B cell (primary cell): Measurements from ENCODE around the gene ADORA2B. TPM values are rescaled to one million over a fixed set of nuclear protein-coding genes. Genes with fewer than 3 reads are reported as not detected.

ENCODE experiments used
- ATAC-seq: fragments of 200-7000 bp; cut with Tn5 transposase; one replicate; pipeline ENCODE4 v1.10.0; 2021; ENCODE audit warnings: low read depth, mild to moderate bottlenecking, moderate number of reproducible peaks, moderate library complexity
- CTCF ChIA-PET: fragments of 350-600 bp; sonication (Branson Sonifier 250); formaldehyde crosslinking; loops from one replicate; lab custom pipeline; 2021; ENCODE audit warnings: antibody characterized with exemption, inconsistent platforms; lab: Charles Lee
- POLR2A ChIA-PET: fragments of 350-600 bp; sonication (Branson Sonifier 250); formaldehyde crosslinking; loops from one replicate; lab custom pipeline; 2021; ENCODE audit warnings: antibody characterized with exemption; lab: Charles Lee
- DNase-seq: peaks from one replicate; pipeline ENCODE4 v3.0.0; 2013
- H2AFZ ChIP-seq: 2 replicates; pipeline ENCODE4 v1.6.1; 2012; ENCODE audit warnings: mild to moderate bottlenecking, low read depth, low read length; ENCODE audit not compliant: insufficient read depth, poor library complexity, severe bottlenecking
- H3K27ac ChIP-seq, 2 donors: 1 replicate in 1 of 2; 2 replicates in 1 of 2; pipeline ENCODE4 v1.5.1; 2012 to 2013; ENCODE audit warnings: low read length in 2 of 2, mild to moderate bottlenecking in 2 of 2, moderate library complexity in 1 of 2
- H3K27me3 ChIP-seq, 4 experiments: fragments of 200-600 bp in 1 of 4; sonication (generic) in 1 of 4; replicated peaks in 1 of 4; 1 replicate in 2 of 4; 2 replicates in 2 of 4; pipeline versions ENCODE4 v1.6.1 to v1.7.0; 2013 to 2016; ENCODE audit warnings: low read length in 3 of 4, mild to moderate bottlenecking in 2 of 4, mixed read lengths in 1 of 4, moderate library complexity in 1 of 4; ENCODE audit not compliant: insufficient read depth in 4 of 4, control insufficient read depth in 3 of 4; ENCODE audit errors: control extremely low read depth in 1 of 4
- H3K36me3 ChIP-seq, 2 experiments: replicated peaks in 1 of 2; 1 replicate in 1 of 2; 2 replicates in 1 of 2; pipeline versions ENCODE4 v1.6.1 to v1.7.1; 2013; ENCODE audit warnings: low read length in 1 of 2; ENCODE audit not compliant: insufficient read depth in 2 of 2, control insufficient read depth in 1 of 2; ENCODE audit errors: control extremely low read depth in 1 of 2, extremely low read depth in 1 of 2
- H3K4me1 ChIP-seq, 2 donors: fragments of 200-600 bp in 1 of 2; sonication (generic) in 1 of 2; 1 replicate in 1 of 2; 2 replicates in 1 of 2; pipeline versions ENCODE4 v1.5.1 to v1.6.1; 2013 to 2017; ENCODE audit warnings: low read length in 2 of 2; ENCODE audit not compliant: control insufficient read depth in 2 of 2, insufficient read depth in 2 of 2
- H3K4me2 ChIP-seq: replicated peaks from 2 replicates; pipeline ENCODE3; 2012; ENCODE audit warnings: mild to moderate bottlenecking, low read depth, low read length; ENCODE audit not compliant: poor library complexity, severe bottlenecking
- H3K4me3 ChIP-seq, 5 experiments: fragments of 200-600 bp in 1 of 5; sonication (generic) in 1 of 5; 1 replicate in 3 of 5; 2 replicates in 2 of 5; pipeline versions ENCODE4 v1.5.1 to v1.7.0; 2011 to 2016; ENCODE audit warnings: low read length in 4 of 5, mild to moderate bottlenecking in 4 of 5, low read depth in 2 of 5, control low read depth in 1 of 5, moderate library complexity in 1 of 5; ENCODE audit not compliant: insufficient read depth in 1 of 5; ENCODE audit errors: control extremely low read depth in 1 of 5, extremely low read depth in 1 of 5
- H3K79me2 ChIP-seq: fragments of 200-600 bp; sonication (generic); one replicate; pipeline ENCODE4 v1.6.0; 2016; ENCODE audit warnings: low read length; ENCODE audit not compliant: control insufficient read depth, insufficient read depth
- H3K9ac ChIP-seq: fragments of 200-600 bp; sonication (generic); 2 replicates; pipeline ENCODE4 v1.6.1; 2017; ENCODE audit warnings: mild to moderate bottlenecking, low read length, moderate library complexity
- H3K9me3 ChIP-seq, 3 donors: one replicate each; pipeline versions ENCODE4 v1.6.1 to v1.7.1; 2013; ENCODE audit warnings: low read length in 2 of 3; ENCODE audit not compliant: control insufficient read depth in 2 of 3, insufficient read depth in 1 of 3; ENCODE audit errors: control extremely low read depth in 1 of 3
- H4K20me1 ChIP-seq: 2 replicates; pipeline ENCODE4 v1.6.0; 2012; ENCODE audit warnings: mild to moderate bottlenecking, low read length; ENCODE audit not compliant: insufficient read depth, control insufficient read depth, poor library complexity, severe bottlenecking
- H3K27ac Mint-ChIP-seq: one replicate; pipeline ENCODE4 v1.8.0; 2021; ENCODE audit warnings: mixed read lengths
- H3K27me3 Mint-ChIP-seq: one replicate; pipeline ENCODE4 v1.8.0; 2021; ENCODE audit warnings: mixed read lengths
- H3K4me1 Mint-ChIP-seq: one replicate; pipeline ENCODE4 v1.8.0; 2021; ENCODE audit warnings: mixed read lengths
- H3K4me3 Mint-ChIP-seq: one replicate; pipeline ENCODE4 v1.8.0; 2021; ENCODE audit warnings: mixed read lengths
- H3K9me3 Mint-ChIP-seq: one replicate; pipeline ENCODE4 v1.8.0; 2022; ENCODE audit warnings: mixed read lengths; ENCODE audit not compliant: insufficient read depth
- EZH2 ChIP-seq: IDR thresholded peaks from 2 replicates; pipeline ENCODE4 v1.6.1; 2012; ENCODE audit warnings: borderline replicate concordance, low read depth, mild to moderate bottlenecking, moderate library complexity, low read length; ENCODE audit not compliant: insufficient read depth, poor library complexity, severe bottlenecking
- WGBS: methylation state at CpG from one replicate; pipeline ENCODE4 v1.1.5; 2013; ENCODE audit warnings: missing lambda C conversion rate; ENCODE audit not compliant: insufficient coverage; 5-methylcytosine and 5-hydroxymethylcytosine counted together
- intact Hi-C: fragments of 100-400 bp; cut with micrococcal nuclease; formaldehyde crosslinking; loops from one replicate; pipeline ENCODE4 v1.10.0; 2022
- polyA plus RNA-seq: library from polyadenylated mRNA; depleted of rRNA; stranded (reverse); fragments of >200 nt; gene quantifications from 2 replicates; pipeline ENCODE4 v1.2.3, GENCODE V29; 2012
- total RNA-seq, 2 donors: library from RNA; stranded (reverse); fragments of 120-200 nt in 1 of 2; gene quantifications; 1 replicate in 1 of 2; 2 replicates in 1 of 2; pipeline versions ENCODE4 v1.2.3 to v1.2.4, GENCODE V29; 2013 to 2022
- TF ChIP-seq, protein P1 (sequence below): fragments of 200-600 bp; IDR thresholded peaks from one replicate; pipeline ENCODE4 v1.8.0; 2022; ENCODE audit warnings: antibody characterized with exemption, mild to moderate bottlenecking

ADORA2B gene
- total and polyA plus RNA-seq, 2 donors (not counting 1 experiment from before 2014, with no cell fraction given): not detected

- H4K20me1 ChIP-seq: no peaks in the 10 kb centered on the region
- ChIA-PET CTCF (no interaction called here), POLR2A (interaction anchor here (0.6 kb wide), 1 partner anchor 506 kb away, joined by 5 read pairs; no protein-coding TSS in a partner anchor)
- H3K9me3 Mint-ChIP-seq: no peaks in the 10 kb centered on the region
- H2AFZ ChIP-seq: no peak overlapping the region
- DNase-seq (no peak), ATAC-seq (no peak)
- H3K4me2 ChIP-seq: no peak overlapping the region
- no peaks in the 10 kb centered on the region for H3K4me1 ChIP-seq
- WGBS: no CpG with 5 or more reads among the region's 1 CpG
- H3K27me3 Mint-ChIP-seq: no peaks in the 10 kb centered on the region
- H3K4me3 ChIP-seq: no peak overlapping the region
- H3K27ac ChIP-seq: no peak overlapping the region
- H3K9ac ChIP-seq: no peak overlapping the region
- no peaks in the 10 kb centered on the region for H3K27me3 ChIP-seq
- H3K79me2 ChIP-seq: peaks cover 3% of the 10 kb centered on the region
- H3K9me3 ChIP-seq: no peaks in the 10 kb centered on the region
- H3K4me3 Mint-ChIP-seq: no peak overlapping the region
- no peak overlapping the region for H3K27ac Mint-ChIP-seq
- TF ChIP-seq, protein P1, sequence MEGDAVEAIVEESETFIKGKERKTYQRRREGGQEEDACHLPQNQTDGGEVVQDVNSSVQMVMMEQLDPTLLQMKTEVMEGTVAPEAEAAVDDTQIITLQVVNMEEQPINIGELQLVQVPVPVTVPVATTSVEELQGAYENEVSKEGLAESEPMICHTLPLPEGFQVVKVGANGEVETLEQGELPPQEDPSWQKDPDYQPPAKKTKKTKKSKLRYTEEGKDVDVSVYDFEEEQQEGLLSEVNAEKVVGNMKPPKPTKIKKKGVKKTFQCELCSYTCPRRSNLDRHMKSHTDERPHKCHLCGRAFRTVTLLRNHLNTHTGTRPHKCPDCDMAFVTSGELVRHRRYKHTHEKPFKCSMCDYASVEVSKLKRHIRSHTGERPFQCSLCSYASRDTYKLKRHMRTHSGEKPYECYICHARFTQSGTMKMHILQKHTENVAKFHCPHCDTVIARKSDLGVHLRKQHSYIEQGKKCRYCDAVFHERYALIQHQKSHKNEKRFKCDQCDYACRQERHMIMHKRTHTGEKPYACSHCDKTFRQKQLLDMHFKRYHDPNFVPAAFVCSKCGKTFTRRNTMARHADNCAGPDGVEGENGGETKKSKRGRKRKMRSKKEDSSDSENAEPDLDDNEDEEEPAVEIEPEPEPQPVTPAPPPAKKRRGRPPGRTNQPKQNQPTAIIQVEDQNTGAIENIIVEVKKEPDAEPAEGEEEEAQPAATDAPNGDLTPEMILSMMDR: no peak
- TF ChIP-seq EZH2: no peak
- H3K36me3 ChIP-seq: peaks cover 21 to 61% of the 10 kb centered on the region in 2 experiments
- H3K4me1 Mint-ChIP-seq: peaks cover 12% of the 10 kb centered on the region
- intact Hi-C loops: no loop called here
These were observed 80.3 kb downstream of the ADORA2B start for GRCh38 chr17:16025202-16025601.

Other genes starting within 250 kb of the ADORA2B start
- 30.4 and 31.2 TPM in 2 replicates for gene ZNF286A, start 245.4 kb upstream of the ADORA2B start, total RNA-seq
- 7.0 and 11.6 TPM in 2 replicates for gene ZNF286A, start 245.4 kb upstream of the ADORA2B start, polyA plus RNA-seq
- gene TBC1D26, start 212.8 kb upstream of the ADORA2B start, total RNA-seq: 0.46 TPM in 1 of 2 replicates, not detected in the other
- 0.04 and 0.13 TPM in 2 replicates for gene TBC1D26, start 212.8 kb upstream of the ADORA2B start, polyA plus RNA-seq
- gene ZSWIM7, start 54.6 kb downstream of the ADORA2B start, total RNA-seq: 25.1 and 27.7 TPM in 2 replicates
- 34.6 and 39.3 TPM in 2 replicates for gene ZSWIM7, start 54.6 kb downstream of the ADORA2B start, polyA plus RNA-seq
- gene TTC19, start 54.7 kb downstream of the ADORA2B start, total RNA-seq: 38.5 and 39.9 TPM in 2 replicates
- 8.2 and 9.6 TPM in 2 replicates for gene TTC19, start 54.7 kb downstream of the ADORA2B start, polyA plus RNA-seq